Omental fat pad (tissue), 4 donors: ENCODE results near the gene CMIP. TPM values are rescaled to one million over a fixed set of nuclear protein-coding genes. Genes with fewer than 3 reads are reported as not detected.

Source experiments
- ATAC-seq: fragments of 150-250 bp; one replicate; pipeline ENCODE4 v1.9.1; 2016; ENCODE audit warnings: mild to moderate bottlenecking, moderate library complexity; ENCODE audit not compliant: low FRiP score
- DNase-seq: peaks from one replicate; pipeline ENCODE4 v3.0.0-alpha.2; 2019; ENCODE audit warnings: low spot score
- total RNA-seq, 4 donors: library from RNA; depleted of rRNA; stranded (reverse); fragments of >200 nt; gene quantifications; one replicate each; pipeline ENCODE4 v1.1.0, GENCODE V29; 2016
- TF ChIP-seq, protein P1 (sequence below), 3 donors: fragments of 450-650 bp; IDR thresholded peaks; one replicate each; pipeline ENCODE4 v1.5.1; 2016 to 2017; ENCODE audit warnings: antibody characterized with exemption in 3 of 3, mild to moderate bottlenecking in 3 of 3, moderate library complexity in 2 of 3

Gene CMIP
- total RNA-seq, 4 donors from 2014 or later, result 15.8 to 52.8 (median 32.0) TPM

GRCh38 chr16:81514568-81515258 is 70.1 kb downstream of the CMIP start:
- TF ChIP-seq, protein P1, sequence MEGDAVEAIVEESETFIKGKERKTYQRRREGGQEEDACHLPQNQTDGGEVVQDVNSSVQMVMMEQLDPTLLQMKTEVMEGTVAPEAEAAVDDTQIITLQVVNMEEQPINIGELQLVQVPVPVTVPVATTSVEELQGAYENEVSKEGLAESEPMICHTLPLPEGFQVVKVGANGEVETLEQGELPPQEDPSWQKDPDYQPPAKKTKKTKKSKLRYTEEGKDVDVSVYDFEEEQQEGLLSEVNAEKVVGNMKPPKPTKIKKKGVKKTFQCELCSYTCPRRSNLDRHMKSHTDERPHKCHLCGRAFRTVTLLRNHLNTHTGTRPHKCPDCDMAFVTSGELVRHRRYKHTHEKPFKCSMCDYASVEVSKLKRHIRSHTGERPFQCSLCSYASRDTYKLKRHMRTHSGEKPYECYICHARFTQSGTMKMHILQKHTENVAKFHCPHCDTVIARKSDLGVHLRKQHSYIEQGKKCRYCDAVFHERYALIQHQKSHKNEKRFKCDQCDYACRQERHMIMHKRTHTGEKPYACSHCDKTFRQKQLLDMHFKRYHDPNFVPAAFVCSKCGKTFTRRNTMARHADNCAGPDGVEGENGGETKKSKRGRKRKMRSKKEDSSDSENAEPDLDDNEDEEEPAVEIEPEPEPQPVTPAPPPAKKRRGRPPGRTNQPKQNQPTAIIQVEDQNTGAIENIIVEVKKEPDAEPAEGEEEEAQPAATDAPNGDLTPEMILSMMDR (IDR thresholded peaks at IDR 0.05), result no peak
- no peak for DNase-seq
- no peak for ATAC-seq

DNA sequence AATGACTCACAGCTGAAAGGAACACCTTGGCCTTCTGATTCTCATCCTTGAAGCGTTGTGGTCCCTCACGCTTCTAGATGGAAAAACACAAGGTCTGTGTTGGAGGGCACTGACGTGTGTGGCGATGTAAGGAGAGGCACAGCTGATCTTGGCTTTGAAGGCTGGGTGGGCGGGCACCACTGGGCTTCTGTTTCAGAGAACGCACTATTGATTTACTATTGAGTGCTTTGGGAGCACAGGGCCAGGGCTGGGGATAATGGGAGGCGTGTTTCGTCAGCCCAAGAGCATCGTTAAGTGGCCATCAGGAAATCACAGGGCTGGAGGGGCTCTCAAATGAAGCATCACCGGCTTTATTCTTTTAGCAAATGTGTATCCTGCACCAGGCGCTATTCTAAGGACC is 70.7 kb downstream of the CMIP start:
- TF ChIP-seq, protein P1 (IDR thresholded peaks at IDR 0.05), result no peak
- no peak for ATAC-seq
- no peak for DNase-seq

GRCh38 chr16:81515721-81516120 is 71.1 kb downstream of the CMIP start:
- TF ChIP-seq, protein P1 (IDR thresholded peaks at IDR 0.05), result no peak
- DNase-seq (no peak), ATAC-seq (no peak)

GRCh38 chr16:81516478-81517149 is 72.0 kb downstream of the CMIP start:
- ATAC-seq (no peak), DNase-seq (no peak)
- TF ChIP-seq, protein P1 (IDR thresholded peaks at IDR 0.05), result no peak

GRCh38 chr16:81517150-81517499 is 72.5 kb downstream of the CMIP start:
- DNase-seq (no peak), ATAC-seq (no peak)
- TF ChIP-seq, protein P1 (IDR thresholded peaks at IDR 0.05), result no peak

DNA sequence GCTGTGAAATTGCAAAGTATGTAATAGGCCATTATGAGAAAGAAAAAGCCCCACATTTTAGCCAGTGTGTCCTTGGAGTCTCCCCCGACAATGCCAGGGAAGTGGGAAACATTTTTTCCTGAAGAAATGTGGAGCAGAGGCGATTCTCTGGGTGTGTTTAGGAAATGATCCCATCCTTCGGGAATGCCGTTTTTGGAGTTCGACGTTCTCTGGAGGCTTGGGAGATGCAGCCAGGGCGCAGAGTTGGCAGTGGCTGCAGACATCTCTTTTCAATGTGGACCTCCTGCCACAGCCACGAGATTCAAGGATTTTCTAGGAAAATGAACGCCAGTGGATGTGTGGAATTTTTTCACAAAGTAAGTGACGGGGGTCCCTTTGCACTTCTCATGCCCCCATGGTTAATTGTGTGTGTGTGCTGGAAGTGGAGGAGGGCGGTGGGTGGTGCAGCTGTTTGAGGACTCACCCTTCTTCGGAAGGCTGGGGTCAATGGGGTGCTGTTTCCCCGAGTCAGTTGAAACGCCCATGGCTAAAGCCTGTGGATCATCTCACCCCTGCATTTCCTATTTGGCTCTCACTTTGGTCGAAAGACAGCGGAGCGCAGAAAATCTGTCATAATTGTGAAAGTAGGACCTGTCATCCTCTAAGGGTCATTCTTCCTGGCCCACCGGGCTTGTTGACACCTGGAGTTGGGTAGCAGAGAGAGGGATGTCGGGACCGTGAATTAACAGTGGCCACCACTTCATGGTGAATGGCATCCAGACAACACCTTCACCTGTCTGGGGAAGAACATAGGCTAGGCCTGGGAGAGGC is 73.2 kb downstream of the CMIP start:
- DNase-seq, result no peak
- ATAC-seq, result no peak

More for the DNA sequence above, 73.2 kb downstream of the CMIP start:
- TF ChIP-seq, protein P1 (IDR thresholded peaks at IDR 0.05), result no peak
